Inflammatory macrophage treated with lipopolysaccharide for 1 hour (primary cell): ENCODE measurements around the gene CORO7.
A peak's percentile ranks its signal among the peaks of the same experiment; 100 is the strongest.
"Not testable (repeated sequence)": the region's sequence is repeated elsewhere in the genome, so short reads cannot be mapped to it uniquely, and the experiment has no call there.

Source experiments
- DNase-seq, 2 donors: peaks; one replicate each; pipeline ENCODE4 v3.0.0-alpha.2; 2020 to 2022

The CORO7 gene

DNA sequence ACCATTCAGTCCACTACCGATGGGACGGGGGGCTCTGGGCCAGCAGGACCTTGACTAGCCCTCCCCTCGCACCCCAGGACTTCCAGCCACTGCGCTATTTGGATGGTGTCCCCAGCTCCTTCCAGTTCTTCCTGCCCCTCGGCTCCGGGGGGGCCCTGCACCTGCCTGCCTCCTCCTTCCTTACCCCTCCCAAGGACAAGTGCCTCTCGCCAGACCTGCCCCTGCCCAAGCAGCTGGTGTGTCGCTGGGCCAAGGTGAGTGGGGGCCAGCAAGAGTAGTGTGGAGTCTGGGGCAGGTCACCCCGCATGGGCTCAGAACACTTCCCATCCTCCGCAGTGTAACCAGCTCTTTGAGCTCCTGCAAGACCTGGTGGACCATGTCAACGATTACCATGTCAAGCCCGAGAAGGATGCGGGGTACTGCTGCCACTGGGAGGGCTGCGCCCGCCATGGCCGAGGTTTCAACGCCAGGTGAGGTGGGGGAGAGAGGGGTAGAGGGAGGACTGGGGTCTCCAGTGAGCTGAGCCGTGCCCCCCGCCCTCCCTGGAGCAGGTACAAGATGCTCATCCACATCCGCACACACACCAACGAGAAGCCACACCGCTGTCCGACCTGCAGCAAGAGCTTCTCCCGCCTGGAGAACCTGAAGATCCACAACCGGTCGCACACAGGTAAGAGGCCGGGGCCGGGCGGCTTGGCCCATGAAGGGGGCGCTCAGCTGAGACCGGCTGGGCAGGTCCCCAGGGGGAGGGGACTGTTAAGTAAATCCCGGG, 81.5 kb downstream of the CORO7 start:
- no peak for DNase-seq

DNA sequence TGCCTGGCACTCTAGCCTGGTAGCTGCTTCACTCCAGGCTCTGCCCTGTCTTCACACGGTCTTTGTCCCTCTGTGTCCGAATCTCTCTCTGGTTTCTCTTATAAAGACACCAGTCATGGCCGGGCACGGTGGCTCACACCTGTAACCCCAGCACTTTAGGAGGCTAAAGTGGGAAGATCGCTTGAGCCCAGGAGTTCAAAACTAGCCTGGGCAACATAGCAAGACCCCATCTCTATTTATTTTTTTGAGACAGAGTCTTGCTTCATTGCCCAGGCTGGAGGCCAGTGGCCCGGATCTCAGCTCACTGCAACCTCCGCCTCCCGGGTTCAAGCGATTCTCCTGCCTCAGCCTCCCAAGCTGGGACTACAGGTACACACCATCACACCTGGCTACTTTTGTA, 82.7 kb downstream of the CORO7 start:
- DNase-seq = not testable (repeated sequence)

DNA sequence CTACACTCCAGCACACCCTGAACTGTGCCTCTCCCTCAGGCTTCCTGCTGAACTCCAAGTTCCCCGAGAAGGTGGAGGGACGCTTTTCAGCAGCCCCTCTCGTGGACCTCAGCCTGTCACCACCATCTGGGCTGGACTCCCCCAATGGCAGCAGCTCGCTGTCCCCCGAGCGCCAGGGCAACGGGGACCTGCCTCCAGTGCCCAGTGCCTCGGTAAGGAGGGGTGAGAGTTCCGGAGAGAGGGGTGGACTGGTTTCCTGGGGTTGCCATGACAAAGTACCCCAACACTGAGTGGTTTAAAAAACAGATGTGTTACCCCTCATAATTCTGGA, 83.1 kb downstream of the CORO7 start:
- no peak for DNase-seq

DNA sequence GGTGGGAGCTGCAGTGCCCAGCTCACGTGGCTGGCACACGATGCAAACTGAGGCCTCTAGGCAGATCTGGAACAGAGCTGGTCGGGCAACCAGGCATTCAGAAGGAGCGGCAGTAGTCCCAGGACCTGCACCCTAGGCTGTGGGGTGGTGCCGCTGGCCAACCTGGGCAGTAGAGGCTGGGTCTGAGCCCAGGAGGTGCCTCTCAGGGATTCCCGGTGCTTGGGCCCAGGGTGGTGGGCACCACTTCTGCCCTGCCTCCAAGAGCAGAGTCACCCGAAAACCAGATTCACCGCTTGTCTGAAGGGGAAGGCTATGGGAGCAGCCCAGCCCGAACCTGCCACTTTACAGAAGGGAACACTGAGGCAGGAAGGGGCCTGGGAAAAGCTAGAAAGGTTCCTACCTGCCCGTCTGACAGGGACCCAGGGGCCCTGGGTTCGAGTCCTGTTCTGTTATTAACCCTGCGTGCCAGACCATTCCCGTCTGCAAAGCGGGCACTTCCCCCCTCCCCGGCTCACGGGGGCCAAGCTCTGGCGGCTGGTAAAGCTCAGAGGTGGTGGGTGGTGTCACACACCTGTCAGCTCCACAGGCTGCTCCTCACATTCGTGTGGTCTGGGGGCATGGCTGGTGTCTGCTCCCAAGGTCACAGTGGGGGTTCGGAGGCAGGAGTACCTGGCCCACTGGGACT, 83.6 kb downstream of the CORO7 start:
- DNase-seq = no peak

DNA sequence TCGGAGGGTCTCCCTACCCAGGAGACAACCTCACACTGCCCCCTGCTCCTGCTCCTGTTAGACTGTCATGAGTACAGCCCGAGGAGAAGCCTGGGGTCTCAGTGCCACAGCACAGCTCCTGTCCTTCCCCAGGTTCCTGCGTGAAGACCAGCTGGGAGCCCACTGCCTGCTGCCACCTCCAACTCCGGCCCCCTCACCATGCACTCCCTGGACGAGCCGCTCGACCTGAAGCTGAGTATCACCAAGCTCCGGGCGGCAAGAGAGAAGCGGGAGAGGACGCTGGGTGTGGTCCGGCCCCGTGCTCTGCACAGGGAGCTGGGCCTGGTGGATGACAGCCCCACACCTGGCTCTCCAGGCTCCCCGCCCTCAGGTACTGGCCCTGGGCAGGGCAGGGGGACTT, 84.3 kb downstream of the CORO7 start:
- DNase-seq = no peak

DNA sequence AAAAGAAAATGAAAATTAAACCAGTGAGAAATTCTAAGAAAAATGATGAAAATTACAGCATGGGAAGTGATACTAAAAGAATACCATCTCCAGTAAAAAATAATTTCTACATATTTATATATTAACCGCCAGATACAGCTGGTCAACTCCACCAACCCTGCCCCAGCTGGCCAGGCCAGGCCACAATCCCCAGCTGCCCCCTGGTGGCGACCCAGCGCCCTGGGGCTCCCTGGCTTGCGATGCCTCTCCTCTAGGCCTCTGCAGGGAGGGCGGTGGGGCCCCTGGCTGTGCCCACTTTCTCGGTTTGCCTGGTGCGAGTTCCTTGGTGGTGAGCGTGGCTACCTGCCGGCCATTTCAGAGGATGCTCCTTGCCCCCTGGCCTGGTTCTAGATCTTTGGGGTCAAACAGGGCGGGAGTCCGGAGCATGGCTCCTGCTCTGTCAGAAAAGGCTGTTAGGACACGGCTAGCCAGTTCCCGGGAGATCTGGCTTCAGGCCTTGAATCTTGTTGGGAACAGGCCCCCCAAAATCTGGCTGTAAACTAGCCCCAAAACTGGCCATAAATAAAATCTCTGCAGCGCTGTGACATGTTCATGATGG, 86.0 kb downstream of the CORO7 start:
- DNase-seq = peak; percentile 41 to 90

DNA sequence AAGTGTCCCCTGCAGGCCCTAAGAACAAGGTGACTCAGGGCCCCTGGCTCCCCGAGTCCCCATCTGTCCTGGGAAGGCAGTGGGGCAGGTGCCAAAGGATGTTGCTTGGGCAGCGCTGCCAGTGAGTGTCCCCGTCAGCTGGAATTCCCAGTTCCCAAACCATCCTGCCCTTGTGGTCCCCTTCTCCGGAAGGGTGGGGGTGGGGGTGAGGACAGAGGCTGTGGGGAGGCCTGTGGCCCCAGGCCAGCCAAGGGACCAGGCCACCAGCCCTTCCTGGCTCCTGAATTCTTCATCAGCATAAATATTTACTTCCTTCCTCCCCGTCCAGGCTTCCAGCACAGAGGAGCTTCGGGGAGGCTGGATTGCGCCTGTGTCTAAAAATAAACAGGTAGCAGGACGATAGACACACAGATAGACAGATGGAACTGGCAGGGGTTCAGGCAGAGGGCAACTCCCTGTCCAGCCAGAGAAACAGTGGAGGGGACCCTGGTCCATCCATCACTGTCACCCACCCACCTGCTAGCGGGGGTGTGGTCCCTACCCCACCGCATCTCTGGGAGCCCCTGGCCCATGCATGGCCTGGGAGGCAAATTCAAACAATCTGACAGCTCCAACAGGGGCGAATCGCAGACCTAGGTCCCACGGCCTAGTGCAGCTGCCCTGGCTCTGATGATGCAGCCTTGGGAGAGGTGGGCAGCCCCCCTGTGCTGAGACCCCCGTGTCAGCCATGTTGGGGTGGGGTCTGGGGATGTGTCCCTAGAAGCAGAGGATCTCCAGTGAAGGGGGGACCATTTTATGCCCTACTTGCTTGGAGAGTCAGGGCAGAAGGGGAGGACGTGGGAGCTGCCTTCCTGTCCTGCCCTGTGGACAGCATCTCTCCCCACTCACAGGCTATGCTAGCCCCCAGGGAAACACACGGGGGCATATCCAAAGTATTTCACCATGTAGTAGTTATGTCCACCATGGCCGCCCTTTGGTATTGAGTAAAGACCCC, 87.3 kb downstream of the CORO7 start:
- no peak for DNase-seq

DNA sequence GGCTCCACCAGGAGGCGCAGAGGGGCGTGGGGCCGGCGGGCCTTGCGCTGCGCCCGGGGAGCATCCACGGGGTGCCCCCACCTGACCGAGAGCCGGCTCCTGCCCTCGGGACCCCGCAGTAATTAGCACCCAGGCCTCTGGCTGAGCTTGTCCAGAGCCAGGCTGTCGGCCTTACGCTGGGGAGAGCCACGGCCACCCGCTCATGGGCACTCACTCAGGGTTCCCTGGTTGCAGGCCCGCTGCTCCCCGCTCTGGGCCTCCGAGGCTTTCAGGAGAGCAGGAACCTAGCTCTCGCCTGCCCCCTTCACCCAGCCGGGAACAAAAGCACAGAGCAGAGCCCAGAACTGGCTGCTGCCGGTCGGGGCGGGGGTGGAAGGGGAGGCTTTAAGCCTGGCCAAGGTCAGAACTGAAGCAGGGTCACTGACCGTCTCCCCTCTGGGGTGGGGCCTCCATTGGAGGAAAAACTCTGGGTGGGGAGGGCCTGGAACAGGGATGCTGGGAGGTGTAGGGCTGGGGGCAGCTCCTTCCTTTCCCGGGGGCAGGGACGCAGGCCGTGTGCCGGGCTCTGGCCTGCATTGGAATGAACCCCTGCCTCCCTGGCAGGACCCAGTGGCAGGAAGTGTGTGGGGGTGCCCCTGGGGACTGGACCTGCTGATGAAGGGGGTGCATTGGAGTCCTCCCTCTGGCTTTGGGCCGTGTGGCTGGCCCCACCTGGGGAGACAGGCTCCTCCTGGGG, 88.2 kb downstream of the CORO7 start:
- DNase-seq = peak; percentile 55 to 58

DNA sequence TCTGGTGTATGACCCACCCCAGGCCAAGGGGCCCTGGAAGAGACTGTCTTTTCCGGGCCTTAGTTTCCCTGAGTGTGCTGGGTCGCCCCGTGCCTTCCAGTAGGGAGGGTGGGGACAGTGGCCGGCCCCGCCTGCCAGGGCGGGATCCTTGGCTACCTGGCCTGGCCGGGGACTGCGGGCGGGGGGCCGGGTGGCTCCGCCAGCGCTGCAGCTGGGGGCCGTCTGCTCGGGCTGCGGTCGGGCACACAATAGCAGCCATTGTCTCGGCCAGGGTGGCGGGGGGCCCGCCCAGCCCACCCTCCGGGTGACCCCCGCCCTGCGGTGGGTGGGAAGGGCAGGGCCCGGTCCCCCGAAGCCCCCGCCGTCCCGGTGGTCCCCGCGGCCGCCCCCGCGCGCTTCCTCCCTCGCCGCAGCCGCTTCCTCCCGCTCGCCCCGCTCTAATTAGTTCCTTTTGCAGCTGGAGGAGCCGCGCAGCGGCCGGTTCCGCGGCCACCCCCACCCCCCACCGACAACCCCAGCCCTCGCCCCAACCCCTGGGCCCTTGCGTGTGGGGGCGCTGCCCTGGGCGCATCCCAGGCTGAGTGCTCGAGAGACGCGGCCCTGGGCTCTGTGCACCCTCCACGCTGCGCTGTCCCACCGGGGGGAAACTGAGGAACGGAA, 88.9 kb downstream of the CORO7 start:
- DNase-seq = no peak

DNA sequence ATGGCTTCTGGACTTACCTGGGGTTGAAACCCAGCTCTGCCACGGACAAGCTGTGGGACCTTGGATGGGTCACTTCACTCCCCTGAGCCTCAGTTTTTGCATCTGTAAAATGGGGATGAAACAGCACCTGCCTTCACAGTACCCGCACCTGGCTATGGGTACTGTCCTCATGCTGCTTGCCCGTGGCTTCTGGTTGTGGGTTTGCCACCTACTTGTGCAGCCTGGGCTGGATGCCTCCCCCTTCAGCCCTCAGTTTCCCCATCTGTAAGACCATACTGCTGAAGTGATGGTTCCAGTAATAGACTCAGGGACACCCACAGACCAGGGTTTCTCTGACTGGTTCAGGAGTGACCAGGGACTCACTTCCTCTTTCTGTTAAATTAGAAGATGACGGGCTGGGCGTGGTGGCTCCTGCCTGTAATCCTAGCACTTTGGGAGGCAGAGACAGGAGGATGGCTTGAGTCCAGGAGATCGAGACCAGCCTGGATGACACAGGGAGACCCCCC, 91.1 kb downstream of the CORO7 start:
- peak; percentile 80 to 85 for DNase-seq

DNA sequence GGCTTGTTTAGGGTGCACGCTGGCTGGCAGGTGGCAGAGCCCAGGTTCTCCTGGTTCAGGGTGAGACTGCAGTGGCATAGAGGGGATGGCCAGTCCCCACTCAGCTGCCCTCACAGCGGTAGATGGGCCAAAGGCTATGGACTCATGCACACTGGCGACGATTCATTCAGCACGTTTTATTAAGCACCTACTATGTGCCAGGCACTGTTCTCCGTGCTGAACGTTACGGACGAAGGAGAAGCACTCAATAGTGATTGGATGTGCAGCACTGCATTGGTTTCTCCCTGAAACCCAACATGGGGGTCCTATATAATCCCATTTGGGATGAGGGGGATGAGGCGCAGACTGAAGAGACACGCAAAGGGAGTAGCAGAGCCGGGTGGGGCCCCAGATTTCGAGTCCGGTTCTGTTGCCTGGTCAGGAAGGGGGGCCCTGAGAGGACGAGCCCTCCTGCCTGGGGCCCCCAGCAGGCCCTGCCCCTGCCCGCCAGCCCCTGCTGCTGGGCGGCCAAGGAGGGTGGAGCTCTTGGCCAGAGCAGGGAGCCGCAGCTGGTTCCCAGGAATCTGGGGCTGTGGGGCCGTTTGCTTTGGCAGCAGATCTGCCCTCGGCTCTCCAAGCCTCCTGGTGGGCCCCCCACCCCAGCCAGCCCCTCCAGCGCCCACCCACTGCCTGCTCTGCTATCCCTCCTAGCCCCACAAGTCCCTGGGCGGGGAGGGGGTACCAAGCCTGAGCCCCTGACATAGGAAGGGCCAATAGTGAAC, 91.7 kb downstream of the CORO7 start:
- no peak for DNase-seq

DNA sequence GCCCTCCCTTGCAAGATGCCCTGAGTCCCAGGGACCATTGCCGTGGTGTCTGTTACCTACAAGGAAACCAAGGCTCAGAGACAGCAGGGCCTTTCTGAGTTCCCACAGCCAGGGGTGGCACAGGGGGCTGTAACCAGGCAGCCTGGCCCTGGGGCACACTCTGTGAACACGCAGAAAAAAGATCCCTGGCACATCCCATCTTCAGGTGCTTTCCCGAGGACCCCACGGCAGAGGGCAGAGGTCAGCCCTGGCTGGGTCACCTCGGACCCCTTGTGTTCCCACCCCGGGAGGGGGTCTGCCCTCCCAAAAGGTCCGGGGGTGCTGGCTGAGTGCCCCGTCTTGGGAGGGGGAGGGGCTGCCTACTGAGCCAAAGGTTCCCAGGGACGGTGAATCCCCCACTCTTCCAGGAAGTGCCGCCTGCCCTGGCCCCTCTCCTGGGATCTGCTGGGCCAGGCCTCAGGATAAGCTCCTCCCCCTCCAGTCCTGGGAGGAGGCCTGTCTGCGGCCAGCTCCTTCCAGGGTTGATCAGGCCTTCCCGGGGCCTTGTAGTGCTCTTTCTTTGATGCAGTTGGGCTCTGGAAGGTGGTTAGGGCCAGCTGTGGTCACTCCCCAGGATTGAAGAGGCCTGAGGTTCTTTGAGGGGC, 92.4 kb downstream of the CORO7 start:
- DNase-seq = no peak

DNA sequence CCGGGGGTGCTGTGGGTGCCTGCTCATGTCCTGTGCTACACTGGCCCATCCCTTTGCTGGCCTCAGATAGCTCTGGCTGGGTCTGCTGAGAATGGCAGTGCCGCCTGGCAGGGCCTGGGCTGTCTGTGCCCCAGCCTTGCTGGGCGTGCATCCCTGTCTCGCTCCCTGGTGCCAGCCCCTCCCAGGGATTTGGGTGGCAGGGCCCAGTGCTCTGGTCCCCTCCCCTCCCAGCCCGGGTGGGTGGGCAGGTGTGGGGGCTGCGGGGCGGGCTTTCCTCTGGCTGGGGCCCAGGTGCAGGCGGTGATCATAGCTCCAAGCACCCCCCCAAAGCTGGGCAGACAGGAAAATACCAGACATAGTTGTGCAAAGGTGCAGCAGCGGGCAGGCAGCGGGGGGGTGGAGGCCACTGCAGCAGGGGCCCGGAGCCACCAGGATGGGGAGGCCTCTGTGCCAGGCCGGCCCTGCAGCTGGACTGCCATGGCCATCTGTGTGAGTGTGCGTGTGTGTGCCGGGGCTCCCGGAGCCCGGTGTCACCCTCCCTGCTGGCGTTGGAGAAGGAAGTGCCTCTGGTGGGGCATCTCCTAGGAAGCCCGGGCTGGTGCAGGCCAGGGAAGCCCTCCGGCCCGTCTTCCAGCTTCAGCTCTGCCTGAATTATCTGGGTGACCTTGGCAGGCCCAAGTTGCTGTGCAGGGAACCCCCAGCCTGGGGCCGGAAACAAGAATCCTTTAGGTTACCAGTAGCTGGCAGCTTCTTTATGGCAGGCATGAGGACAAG, 93.1 kb downstream of the CORO7 start:
- DNase-seq = no peak

DNA sequence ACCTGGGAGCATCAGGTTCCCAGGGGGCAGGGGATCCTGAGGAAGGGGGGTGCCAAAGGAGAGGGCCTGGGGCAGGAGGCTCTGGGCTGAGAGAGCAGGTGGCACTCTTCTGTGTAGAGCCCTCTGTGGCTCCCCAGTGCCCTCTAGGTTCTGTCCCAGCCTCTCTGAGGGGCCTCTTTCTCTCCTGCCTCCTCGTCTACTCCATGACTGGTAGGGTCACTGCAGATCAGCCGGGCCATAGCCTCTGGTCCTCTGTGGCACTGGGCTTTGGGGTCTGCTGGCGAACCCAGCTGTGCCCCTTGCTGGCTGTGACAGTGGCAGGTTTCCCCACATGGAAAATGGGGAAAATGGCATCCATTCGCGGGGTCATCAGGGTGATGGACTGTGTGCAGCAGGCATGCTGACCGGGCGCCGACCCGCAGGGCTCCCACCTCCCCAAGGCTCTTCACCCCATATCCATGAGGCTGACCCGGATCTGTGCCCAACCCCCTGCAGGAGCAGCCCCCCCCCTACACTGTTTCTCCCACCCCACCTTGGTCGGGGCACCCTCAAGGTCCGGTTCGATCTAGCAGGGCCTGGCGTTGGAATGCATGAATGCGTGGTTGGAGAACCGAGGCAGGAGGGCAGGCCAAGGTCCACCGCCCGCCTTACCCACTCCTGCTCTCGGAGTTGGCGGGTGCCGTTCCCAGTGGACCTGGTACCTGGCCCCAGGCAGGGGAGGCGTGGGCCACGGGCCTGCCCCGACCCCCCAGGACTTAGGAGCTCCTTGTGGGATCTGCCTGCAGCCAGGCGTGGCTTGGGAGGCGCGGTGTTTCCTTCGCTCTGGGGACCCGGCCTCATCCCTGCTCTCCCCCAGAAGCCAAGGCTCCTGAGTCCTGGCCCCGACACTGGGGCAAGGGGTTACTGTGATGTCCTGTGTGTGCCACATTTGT, 94.0 kb downstream of the CORO7 start:
- DNase-seq = no peak

DNA sequence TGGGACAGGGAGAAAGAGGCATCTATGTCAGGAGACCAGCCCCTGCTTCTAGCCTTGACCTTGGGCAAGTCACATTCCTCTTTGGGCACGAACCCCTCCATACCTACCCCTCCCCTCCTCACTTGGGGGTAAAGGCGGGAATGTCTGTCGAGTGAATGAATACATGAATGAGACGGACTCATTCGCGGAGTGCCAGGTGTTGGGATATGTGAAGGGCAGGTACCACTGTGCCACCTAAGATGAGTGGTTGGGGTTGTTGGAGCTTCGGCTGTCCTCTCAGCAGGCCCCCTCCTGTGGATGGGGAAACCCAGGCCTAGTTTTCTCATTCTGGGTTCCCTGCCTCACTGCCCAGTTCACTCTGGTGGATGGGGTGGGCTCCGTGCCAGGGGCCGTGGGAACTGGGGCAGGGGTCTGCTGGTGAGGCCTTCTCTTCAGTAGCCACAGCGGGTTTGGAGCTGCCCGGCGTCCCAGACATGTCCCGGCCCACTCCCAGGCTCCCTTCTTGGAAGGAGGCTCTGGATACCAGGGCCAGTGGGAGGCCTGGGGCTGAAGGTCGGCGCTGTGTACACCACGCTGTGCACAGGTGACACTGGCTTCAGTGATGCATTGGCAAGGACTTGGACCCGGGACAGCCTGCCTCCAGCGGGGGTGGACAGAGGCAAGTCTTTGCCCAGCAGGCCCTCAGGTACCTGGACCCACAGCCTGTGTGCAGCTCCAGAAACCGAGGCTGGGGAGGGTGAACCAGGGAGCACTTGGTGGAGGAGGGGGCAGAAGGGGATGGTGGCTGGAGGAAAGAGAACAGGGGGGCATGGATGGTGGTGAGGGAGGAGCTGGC, 94.9 kb downstream of the CORO7 start:
- no peak for DNase-seq

DNA sequence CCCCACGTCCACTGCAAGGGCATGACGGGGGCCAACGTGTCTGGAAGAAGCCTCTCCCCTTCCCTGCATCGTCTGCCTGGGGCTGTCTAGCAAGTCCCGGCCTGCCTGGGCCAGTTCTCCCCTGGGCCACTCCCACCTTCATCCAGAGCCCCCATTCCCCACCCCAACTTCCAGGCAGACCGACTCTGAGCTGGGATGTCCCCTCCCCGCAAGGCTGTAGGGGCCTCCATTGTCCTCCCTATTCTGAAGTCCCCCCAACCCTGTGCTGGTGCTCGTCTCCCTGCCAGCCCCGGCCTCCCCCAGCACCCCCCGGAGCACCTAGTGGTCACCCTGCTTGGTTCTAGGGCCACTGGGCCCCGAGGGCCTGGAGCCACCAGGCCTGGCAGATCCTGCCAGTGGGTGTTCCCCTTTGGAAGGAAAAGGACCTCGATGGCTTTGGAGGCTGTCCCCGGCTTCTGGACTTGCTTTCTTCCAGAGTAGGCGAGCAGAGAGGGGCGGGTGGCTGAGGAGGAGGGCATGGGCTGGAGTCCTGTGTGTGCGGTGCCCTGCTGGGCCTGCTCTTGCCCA, 95.7 kb downstream of the CORO7 start:
- DNase-seq = no peak
